IMR-90 (cell line): ENCODE results near the gene ABCA9. TPM values are rescaled to one million over a fixed set of nuclear protein-coding genes. Genes with fewer than 3 reads are reported as not detected.
"Not testable (repeated sequence)": the region's sequence is repeated elsewhere in the genome, so short reads cannot be mapped to it uniquely, and the experiment has no call there.

ENCODE experiments used
- ATAC-seq: fragments of 200-7000 bp; cut with Tn5 transposase; 2 replicates; pipeline ENCODE4 v1.9.1; 2020; ENCODE audit warnings: low read depth, mild to moderate bottlenecking, moderate library complexity
- BruUV-seq: library from RNA; stranded (reverse); fragments of 400-500 nt; replicated peaks from 2 replicates; lab custom pipeline; 2021; lab: Mats Ljungman, UMichigan
- CTCF ChIA-PET: fragments of 300-600 bp; formaldehyde crosslinking; extraction: SDS; loops from one replicate; lab custom pipeline; 2021; ENCODE audit warnings: antibody characterized with exemption; lab: Yijun Ruan, JAX
- POLR2A ChIA-PET: fragments of 300-600 bp; sonication (Branson Sonifier 250); formaldehyde crosslinking; loops from one replicate; lab custom pipeline; 2022; ENCODE audit warnings: antibody characterized with exemption; ENCODE audit not compliant: unreplicated experiment; lab: Charles Lee
- DNase-seq: peaks from one replicate; pipeline ENCODE4 v3.0.0; 2013
- H2AFZ ChIP-seq: replicated peaks from 2 replicates; pipeline ENCODE3; 2013; ENCODE audit warnings: low read length, mild to moderate bottlenecking; ENCODE audit not compliant: poor library complexity
- H2AK5ac ChIP-seq: 2 replicates; pipeline ENCODE4 v1.6.1; 2013; ENCODE audit warnings: low read depth, low read length, inconsistent platforms
- H2AK9ac ChIP-seq: replicated peaks from 2 replicates; pipeline ENCODE3; 2013; ENCODE audit warnings: mild to moderate bottlenecking, low read depth, low read length, moderate library complexity; ENCODE audit not compliant: poor library complexity
- H2BK120ac ChIP-seq: 2 replicates; pipeline ENCODE4 v1.6.1; 2013; ENCODE audit warnings: low read depth, low read length, inconsistent platforms
- H2BK15ac ChIP-seq: 3 replicates; pipeline ENCODE4 v1.6.1; 2013; ENCODE audit warnings: low read depth, low read length, inconsistent platforms
- H2BK20ac ChIP-seq: 2 replicates; pipeline ENCODE4 v1.6.1; 2013; ENCODE audit warnings: low read depth, mild to moderate bottlenecking, inconsistent platforms, low read length, moderate library complexity
- H2BK5ac ChIP-seq: 2 replicates; pipeline ENCODE4 v1.6.1; 2013; ENCODE audit warnings: mild to moderate bottlenecking, low read depth, low read length, inconsistent platforms; ENCODE audit not compliant: poor library complexity, severe bottlenecking
- H3K14ac ChIP-seq: replicated peaks from 2 replicates; pipeline ENCODE4 v1.6.1; 2013; ENCODE audit warnings: low read depth, low read length, inconsistent platforms
- H3K18ac ChIP-seq: 2 replicates; pipeline ENCODE4 v1.6.1; 2013; ENCODE audit warnings: low read depth, low read length, control low read depth
- H3K23ac ChIP-seq: 2 replicates; pipeline ENCODE4 v1.6.1; 2013; ENCODE audit warnings: low read depth, low read length, inconsistent platforms
- H3K27ac ChIP-seq: 2 replicates; pipeline ENCODE4 v1.5.1; 2013; ENCODE audit warnings: mild to moderate bottlenecking, control low read depth, low read length; ENCODE audit not compliant: insufficient read depth
- H3K27me3 ChIP-seq: 2 replicates; pipeline ENCODE4 v1.6.1; 2013; ENCODE audit warnings: low read length; ENCODE audit not compliant: control insufficient read depth, insufficient read depth
- H3K36me3 ChIP-seq: 2 replicates; pipeline ENCODE4 v1.6.1; 2013; ENCODE audit warnings: low read length, mixed read lengths; ENCODE audit not compliant: control insufficient read depth, insufficient read depth
- H3K4ac ChIP-seq: 2 replicates; pipeline ENCODE4 v1.6.1; 2013; ENCODE audit warnings: low read depth, low read length, inconsistent platforms
- H3K4me1 ChIP-seq: 2 replicates; pipeline ENCODE4 v1.6.1; 2013; ENCODE audit warnings: low read length, mixed read lengths; ENCODE audit not compliant: control insufficient read depth, insufficient read depth
- H3K4me2 ChIP-seq: 2 replicates; pipeline ENCODE4 v1.6.1; 2013; ENCODE audit warnings: low read depth, mild to moderate bottlenecking, control low read depth, low read length, moderate library complexity
- H3K4me3 ChIP-seq: 2 replicates; pipeline ENCODE4 v1.5.1; 2013; ENCODE audit warnings: low read depth, mild to moderate bottlenecking, control low read depth, low read length, moderate library complexity; ENCODE audit not compliant: insufficient read depth
- H3K56ac ChIP-seq: 2 replicates; pipeline ENCODE4 v1.6.1; 2013; ENCODE audit warnings: low read length, inconsistent platforms; ENCODE audit not compliant: insufficient read depth; ENCODE audit errors: extremely low read depth
- H3K79me1 ChIP-seq, 2 experiments: 2 replicates each; pipeline ENCODE4 v1.6.1; 2013; ENCODE audit warnings: low read length in 2 of 2, inconsistent platforms in 1 of 2, low read depth in 1 of 2
- H3K9ac ChIP-seq: 2 replicates; pipeline ENCODE4 v1.6.1; 2013; ENCODE audit warnings: low read depth, low read length, control low read depth
- H3K9me1 ChIP-seq: 2 replicates; pipeline ENCODE4 v1.6.1; 2013; ENCODE audit warnings: low read length, inconsistent platforms; ENCODE audit not compliant: insufficient read depth
- H3K9me3 ChIP-seq: 2 replicates; pipeline ENCODE4 v1.6.1; 2013; ENCODE audit warnings: low read length; ENCODE audit not compliant: control insufficient read depth, insufficient read depth
- H4K20me1 ChIP-seq: 2 replicates; pipeline ENCODE4 v1.6.1; 2013; ENCODE audit warnings: low read length, inconsistent platforms; ENCODE audit not compliant: insufficient read depth
- H4K5ac ChIP-seq: 2 replicates; pipeline ENCODE4 v1.6.1; 2013; ENCODE audit warnings: mild to moderate bottlenecking, low read depth, low read length, control low read depth
- H4K8ac ChIP-seq, 2 experiments: 2 replicates each; pipeline ENCODE4 v1.6.1; 2013; ENCODE audit warnings: low read depth in 2 of 2, low read length in 2 of 2, control low read depth in 1 of 2, inconsistent platforms in 1 of 2
- H4K91ac ChIP-seq: 2 replicates; pipeline ENCODE4 v1.6.1; 2013; ENCODE audit warnings: low read depth, low read length, inconsistent platforms; ENCODE audit not compliant: insufficient read depth
- WGBS, 2 experiments: methylation state at CpG; one replicate each; pipeline versions ENCODE4 v1.1.5 to v1.1.7; 2013; ENCODE audit warnings: missing lambda C conversion rate in 2 of 2; ENCODE audit not compliant: insufficient read length in 1 of 2; ENCODE audit errors: extremely low coverage in 2 of 2; 5-methylcytosine and 5-hydroxymethylcytosine counted together
- dilution Hi-C: fragments of 300-500 bp; cut with HindIII; formaldehyde crosslinking; loops from one replicate; pipeline ENCODE4 v1.14.3; 2018; ENCODE audit warnings: low sequenced_read_pairs; ENCODE audit not compliant: unreplicated experiment
- in situ Hi-C: fragments of 300-500 bp; cut with MboI; formaldehyde crosslinking; loops from 3 replicates; pipeline ENCODE4 v1.14.3; 2019; ENCODE audit warnings: low sequenced_read_pairs, inconsistent platforms, mixed read lengths
- intact Hi-C: fragments of 100-400 bp; cut with micrococcal nuclease; formaldehyde crosslinking; loops from 2 replicates; pipeline ENCODE4 v1.10.0; 2022
- polyA plus RNA-seq, 3 experiments: library from polyadenylated mRNA; depleted of rRNA; stranded (reverse); fragments of >200 nt; gene quantifications; 2 replicates each; pipeline ENCODE4 v1.2.3, GENCODE V29; 2012; ENCODE audit warnings: low replicate concordance in 1 of 3
- total RNA-seq: library from RNA; depleted of rRNA; stranded (reverse); fragments of >200 nt; gene quantifications from 2 replicates; pipeline ENCODE4 v1.2.3, GENCODE V29; 2012

The ABCA9 gene
- total and polyA plus RNA-seq, 2 of the 4 experiments (the other 2 are of a cell fraction), result under 0.01 TPM; not detected in 1

DNA sequence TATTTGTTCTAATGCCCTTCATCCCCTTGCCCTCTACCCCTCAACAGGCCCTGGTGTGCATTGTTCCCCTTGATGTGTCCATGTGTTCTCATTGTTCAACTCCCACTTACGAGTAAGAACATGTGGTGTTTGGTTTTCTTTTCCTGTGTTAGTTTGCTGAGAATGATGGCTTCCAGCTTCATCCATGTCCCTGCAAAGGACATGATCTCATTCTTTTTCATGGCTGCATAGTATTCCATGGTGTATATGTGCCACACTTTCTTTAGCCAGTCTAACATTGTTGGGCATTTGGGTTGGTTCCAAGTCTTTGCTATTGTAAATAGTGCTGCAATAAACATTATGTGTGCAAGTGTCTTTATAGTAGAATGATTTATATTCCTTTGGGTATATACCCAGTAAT lies 112.9 kb downstream of the ABCA9 start:
- WGBS, 2 experiments, result no CpG with 5 or more reads among the region's 1 CpG
- H3K79me1 ChIP-seq, intact Hi-C loops, H4K8ac ChIP-seq, H3K36me3 ChIP-seq, H3K23ac ChIP-seq, H3K4me1 ChIP-seq, H4K91ac ChIP-seq, H3K4me3 ChIP-seq, H4K5ac ChIP-seq, H2BK5ac ChIP-seq, H3K14ac ChIP-seq, H2AFZ ChIP-seq, in situ Hi-C loops, H2BK120ac ChIP-seq, H2AK9ac ChIP-seq, H3K4ac ChIP-seq, DNase-seq, CTCF ChIA-PET, H3K9me1 ChIP-seq, H3K27me3 ChIP-seq, H3K18ac ChIP-seq, H3K9me3 ChIP-seq, H4K20me1 ChIP-seq, H2BK20ac ChIP-seq, H2BK15ac ChIP-seq, H3K4me2 ChIP-seq, H3K56ac ChIP-seq, dilution Hi-C loops, BruUV-seq, POLR2A ChIA-PET, ATAC-seq, H3K9ac ChIP-seq, H2AK5ac ChIP-seq, H3K27ac ChIP-seq: not testable (repeated sequence)
